H1 (cell line): ENCODE results near the gene TMEM18.

Source experiments
- EZH2 ChIP-seq: fragments of 200-600 bp; sonication (generic); IDR thresholded peaks from 2 replicates; pipeline ENCODE4 v1.7.1; 2012; ENCODE audit warnings: low read depth, mild to moderate bottlenecking, moderate library complexity, low read length, inconsistent platforms; ENCODE audit not compliant: severe bottlenecking
- JUN ChIP-seq: IDR thresholded peaks from 2 replicates; pipeline ENCODE4 v1.6.1; 2011; ENCODE audit warnings: low read depth, mild to moderate bottlenecking, improper control_type of control experiment, low read length
- MAFK ChIP-seq: IDR thresholded peaks from 2 replicates; pipeline ENCODE4 v1.6.1; 2012; ENCODE audit warnings: low read depth, mild to moderate bottlenecking, improper control_type of control experiment, low read length
- NRF1 ChIP-seq: IDR thresholded peaks from 2 replicates; pipeline ENCODE4 v1.6.1; 2011; ENCODE audit warnings: mild to moderate bottlenecking, low read depth, low read length, improper control_type of control experiment
- POLR2A ChIP-seq, 2 experiments: IDR thresholded peaks; 1 replicate in 1 of 2; 2 replicates in 1 of 2; pipeline ENCODE4 v1.6.1; 2011; ENCODE audit warnings: low read depth in 2 of 2, low read length in 2 of 2, mild to moderate bottlenecking in 2 of 2; ENCODE audit errors: control extremely low read depth in 1 of 2
- TF ChIP-seq, protein P1 (sequence below), 3 experiments: IDR thresholded peaks; 1 replicate in 2 of 3; 2 replicates in 1 of 3; pipeline versions ENCODE4 v1.5.1 to v1.6.1; 2011; ENCODE audit warnings: low read length in 3 of 3, mild to moderate bottlenecking in 3 of 3, inconsistent platforms in 2 of 3, low read depth in 1 of 3, moderate library complexity in 1 of 3; ENCODE audit not compliant: insufficient read depth in 1 of 3; ENCODE audit errors: control extremely low read depth in 1 of 3
- TF ChIP-seq, protein P2 (sequence below): IDR thresholded peaks from 2 replicates; pipeline ENCODE4 v1.6.1; 2012; ENCODE audit warnings: inconsistent platforms

DNA sequence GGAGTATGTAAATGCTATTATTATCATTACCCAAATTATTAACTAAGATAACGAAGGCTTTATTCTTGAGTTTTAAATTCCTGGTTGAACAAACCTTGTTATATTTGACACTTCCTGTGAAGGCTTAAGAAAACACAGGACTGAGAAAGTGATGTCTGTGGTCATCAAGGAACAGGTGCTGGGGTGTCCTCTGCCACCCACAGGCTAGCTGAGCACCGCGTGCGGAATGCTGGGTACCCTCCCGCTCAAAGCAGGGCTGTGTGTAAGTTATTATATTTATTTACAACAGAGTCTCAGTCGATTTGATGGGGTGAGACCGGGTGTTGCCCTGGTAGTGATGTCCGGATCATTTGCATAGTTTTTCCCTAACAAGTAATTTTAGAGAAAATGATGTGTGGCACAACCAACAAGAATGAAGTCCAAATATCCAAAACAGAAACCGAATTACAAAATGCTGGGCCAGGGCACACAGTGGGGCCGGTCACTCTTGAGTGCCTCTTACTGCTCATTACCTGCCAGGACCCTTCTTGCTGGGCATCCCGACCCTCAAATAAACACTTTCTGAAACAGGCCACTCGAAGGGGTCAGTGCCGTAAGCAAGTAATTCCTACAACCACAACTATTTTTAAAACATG, 49.2 kb downstream of the TMEM18 start:
- no peak for TF ChIP-seq POLR2A (IDR thresholded peaks at IDR 0.05; ENCODE audit: control extremely low read depth in 1 of 2, low read depth in 2 of 2, low read length in 2 of 2)
- TF ChIP-seq, protein P1, sequence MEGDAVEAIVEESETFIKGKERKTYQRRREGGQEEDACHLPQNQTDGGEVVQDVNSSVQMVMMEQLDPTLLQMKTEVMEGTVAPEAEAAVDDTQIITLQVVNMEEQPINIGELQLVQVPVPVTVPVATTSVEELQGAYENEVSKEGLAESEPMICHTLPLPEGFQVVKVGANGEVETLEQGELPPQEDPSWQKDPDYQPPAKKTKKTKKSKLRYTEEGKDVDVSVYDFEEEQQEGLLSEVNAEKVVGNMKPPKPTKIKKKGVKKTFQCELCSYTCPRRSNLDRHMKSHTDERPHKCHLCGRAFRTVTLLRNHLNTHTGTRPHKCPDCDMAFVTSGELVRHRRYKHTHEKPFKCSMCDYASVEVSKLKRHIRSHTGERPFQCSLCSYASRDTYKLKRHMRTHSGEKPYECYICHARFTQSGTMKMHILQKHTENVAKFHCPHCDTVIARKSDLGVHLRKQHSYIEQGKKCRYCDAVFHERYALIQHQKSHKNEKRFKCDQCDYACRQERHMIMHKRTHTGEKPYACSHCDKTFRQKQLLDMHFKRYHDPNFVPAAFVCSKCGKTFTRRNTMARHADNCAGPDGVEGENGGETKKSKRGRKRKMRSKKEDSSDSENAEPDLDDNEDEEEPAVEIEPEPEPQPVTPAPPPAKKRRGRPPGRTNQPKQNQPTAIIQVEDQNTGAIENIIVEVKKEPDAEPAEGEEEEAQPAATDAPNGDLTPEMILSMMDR (IDR thresholded peaks at IDR 0.05; ENCODE audit: control extremely low read depth in 1 of 3, insufficient read depth in 1 of 3, low read depth in 1 of 3, low read length in 3 of 3), result no peak
- no peak for TF ChIP-seq JUN
- TF ChIP-seq MAFK, result no peak
- TF ChIP-seq, protein P2, sequence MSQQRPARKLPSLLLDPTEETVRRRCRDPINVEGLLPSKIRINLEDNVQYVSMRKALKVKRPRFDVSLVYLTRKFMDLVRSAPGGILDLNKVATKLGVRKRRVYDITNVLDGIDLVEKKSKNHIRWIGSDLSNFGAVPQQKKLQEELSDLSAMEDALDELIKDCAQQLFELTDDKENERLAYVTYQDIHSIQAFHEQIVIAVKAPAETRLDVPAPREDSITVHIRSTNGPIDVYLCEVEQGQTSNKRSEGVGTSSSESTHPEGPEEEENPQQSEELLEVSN, result no peak
- no peak for TF ChIP-seq EZH2
- no peak for TF ChIP-seq NRF1
